ENCODE data around the gene TMEM213. TPM values are rescaled to one million over a fixed set of nuclear protein-coding genes. Genes with fewer than 3 reads are reported as not detected.

The TMEM213 gene
- polyA plus RNA-seq, 1 donor from 2014 or later: not detected

- H3K79me2 ChIP-seq (replicated peaks; ENCODE audit: insufficient read depth, low read length): no peaks in the 10 kb centered on the region
- H3F3A ChIP-seq (ENCODE audit: insufficient read depth, low read length, poor library complexity, severe bottlenecking): no peaks in the 10 kb centered on the region
- no peaks in the 10 kb centered on the region for H3K9me3 ChIP-seq (ENCODE audit: low read length)
- TF ChIP-seq POLR2AphosphoS5 (IDR thresholded peaks at IDR 0.05) (no peak), EZH2 (IDR thresholded peaks at IDR 0.05; ENCODE audit: borderline replicate concordance, insufficient read depth, low read length, poor library complexity, severe bottlenecking) (no peak), RAD21 (conservative IDR thresholded peaks at IDR 0.05) (no peak), MXI1 (conservative IDR thresholded peaks at IDR 0.05; ENCODE audit: poor library complexity, severe bottlenecking) (no peak), TAF1 (IDR thresholded peaks at IDR 0.05; ENCODE audit: low read depth) (no peak), SMC3 (conservative IDR thresholded peaks at IDR 0.05; ENCODE audit: poor library complexity) (no peak), CTCF (IDR thresholded peaks at IDR 0.05; ENCODE audit: poor library complexity, severe bottlenecking) (no peak), EP300 (conservative IDR thresholded peaks at IDR 0.05; ENCODE audit: poor library complexity, severe bottlenecking) (no peak)
- TF ChIP-seq, protein P1, sequence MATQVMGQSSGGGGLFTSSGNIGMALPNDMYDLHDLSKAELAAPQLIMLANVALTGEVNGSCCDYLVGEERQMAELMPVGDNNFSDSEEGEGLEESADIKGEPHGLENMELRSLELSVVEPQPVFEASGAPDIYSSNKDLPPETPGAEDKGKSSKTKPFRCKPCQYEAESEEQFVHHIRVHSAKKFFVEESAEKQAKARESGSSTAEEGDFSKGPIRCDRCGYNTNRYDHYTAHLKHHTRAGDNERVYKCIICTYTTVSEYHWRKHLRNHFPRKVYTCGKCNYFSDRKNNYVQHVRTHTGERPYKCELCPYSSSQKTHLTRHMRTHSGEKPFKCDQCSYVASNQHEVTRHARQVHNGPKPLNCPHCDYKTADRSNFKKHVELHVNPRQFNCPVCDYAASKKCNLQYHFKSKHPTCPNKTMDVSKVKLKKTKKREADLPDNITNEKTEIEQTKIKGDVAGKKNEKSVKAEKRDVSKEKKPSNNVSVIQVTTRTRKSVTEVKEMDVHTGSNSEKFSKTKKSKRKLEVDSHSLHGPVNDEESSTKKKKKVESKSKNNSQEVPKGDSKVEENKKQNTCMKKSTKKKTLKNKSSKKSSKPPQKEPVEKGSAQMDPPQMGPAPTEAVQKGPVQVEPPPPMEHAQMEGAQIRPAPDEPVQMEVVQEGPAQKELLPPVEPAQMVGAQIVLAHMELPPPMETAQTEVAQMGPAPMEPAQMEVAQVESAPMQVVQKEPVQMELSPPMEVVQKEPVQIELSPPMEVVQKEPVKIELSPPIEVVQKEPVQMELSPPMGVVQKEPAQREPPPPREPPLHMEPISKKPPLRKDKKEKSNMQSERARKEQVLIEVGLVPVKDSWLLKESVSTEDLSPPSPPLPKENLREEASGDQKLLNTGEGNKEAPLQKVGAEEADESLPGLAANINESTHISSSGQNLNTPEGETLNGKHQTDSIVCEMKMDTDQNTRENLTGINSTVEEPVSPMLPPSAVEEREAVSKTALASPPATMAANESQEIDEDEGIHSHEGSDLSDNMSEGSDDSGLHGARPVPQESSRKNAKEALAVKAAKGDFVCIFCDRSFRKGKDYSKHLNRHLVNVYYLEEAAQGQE (IDR thresholded peaks at IDR 0.05; ENCODE audit: borderline replicate concordance): no peak
- no peaks in the 10 kb centered on the region for H3K9me2 ChIP-seq (ENCODE audit: insufficient read depth, low read length)
- H3K36me3 ChIP-seq (ENCODE audit: insufficient read depth, low read length): no peaks in the 10 kb centered on the region
- H4K20me1 ChIP-seq (ENCODE audit: insufficient read depth): no peaks in the 10 kb centered on the region
- H3K27me3 ChIP-seq (ENCODE audit: insufficient read depth, low read depth, low read length): no peaks in the 10 kb centered on the region
- no peak overlapping the region for H3K4me3 ChIP-seq (ENCODE audit: low read length)
- no peak overlapping the region for H3K9ac ChIP-seq (ENCODE audit: low read length)
- no peak overlapping the region for H2AFZ ChIP-seq (ENCODE audit: low read depth, low read length)
- no peak overlapping the region for H3K4me2 ChIP-seq (ENCODE audit: low read length)
- H3K27ac ChIP-seq (ENCODE audit: low read length): no peak overlapping the region
Measured at GRCh38 chr7:138873220-138873892, 75.6 kb downstream of the TMEM213 start.

DNA sequence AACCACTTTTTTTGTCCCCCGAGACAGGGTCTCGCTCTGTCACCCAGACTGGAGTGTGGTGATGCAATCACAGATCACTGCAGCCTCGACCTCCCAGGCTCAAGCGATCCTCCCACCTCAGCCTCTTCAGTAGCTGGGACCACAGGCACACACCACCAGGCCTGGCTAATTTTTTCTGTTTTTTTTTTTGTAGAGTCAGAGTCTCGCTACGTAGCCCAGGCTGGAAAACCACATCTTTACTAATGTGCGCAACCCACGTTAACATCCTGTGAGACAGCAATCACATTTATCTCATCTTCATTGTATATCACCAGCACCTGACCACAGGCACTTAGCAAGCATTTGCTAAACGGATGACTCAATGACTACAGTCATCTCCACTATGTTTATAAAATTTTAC lies 78.0 kb downstream of the TMEM213 start:
- no peak overlapping the region for H3K9ac ChIP-seq (ENCODE audit: low read length)
- H3K4me2 ChIP-seq (ENCODE audit: low read length): no peak overlapping the region
- H3K9me3 ChIP-seq (ENCODE audit: low read length): no peaks in the 10 kb centered on the region
- no peaks in the 10 kb centered on the region for H3F3A ChIP-seq (ENCODE audit: insufficient read depth, low read length, poor library complexity, severe bottlenecking)
- no peaks in the 10 kb centered on the region for H3K27me3 ChIP-seq (ENCODE audit: insufficient read depth, low read depth, low read length)
- H3K36me3 ChIP-seq (ENCODE audit: insufficient read depth, low read length): peaks cover 2% of the 10 kb centered on the region
- no peaks in the 10 kb centered on the region for H4K20me1 ChIP-seq (ENCODE audit: insufficient read depth)
- H3K79me2 ChIP-seq (replicated peaks; ENCODE audit: insufficient read depth, low read length): no peaks in the 10 kb centered on the region
- no peaks in the 10 kb centered on the region for H3K9me2 ChIP-seq (ENCODE audit: insufficient read depth, low read length)
- no peak for TF ChIP-seq RAD21 (conservative IDR thresholded peaks at IDR 0.05)
- no peak for TF ChIP-seq CTCF (IDR thresholded peaks at IDR 0.05; ENCODE audit: poor library complexity, severe bottlenecking)
- TF ChIP-seq SMC3 (conservative IDR thresholded peaks at IDR 0.05; ENCODE audit: poor library complexity): no peak
- no peak for TF ChIP-seq POLR2AphosphoS5 (IDR thresholded peaks at IDR 0.05)
- TF ChIP-seq MXI1 (conservative IDR thresholded peaks at IDR 0.05; ENCODE audit: poor library complexity, severe bottlenecking): no peak
- TF ChIP-seq, protein P1 (IDR thresholded peaks at IDR 0.05; ENCODE audit: borderline replicate concordance): no peak
- no peak for TF ChIP-seq TAF1 (IDR thresholded peaks at IDR 0.05; ENCODE audit: low read depth)
- TF ChIP-seq EP300 (conservative IDR thresholded peaks at IDR 0.05; ENCODE audit: poor library complexity, severe bottlenecking): no peak
- TF ChIP-seq EZH2 (IDR thresholded peaks at IDR 0.05; ENCODE audit: borderline replicate concordance, insufficient read depth, low read length, poor library complexity, severe bottlenecking): no peak
- H2AFZ ChIP-seq (ENCODE audit: low read depth, low read length): no peak overlapping the region
- no peak overlapping the region for H3K4me3 ChIP-seq (ENCODE audit: low read length)
- no peak overlapping the region for H3K27ac ChIP-seq (ENCODE audit: low read length)
